GM12878 (cell line): ENCODE data around the gene IBTK. TPM values are rescaled to one million over a fixed set of nuclear protein-coding genes. Genes with fewer than 3 reads are reported as not detected.
"Not testable (repeated sequence)": the region's sequence is repeated elsewhere in the genome, so short reads cannot be mapped to it uniquely, and the experiment has no call there.

Experiments
- ATAC-seq: fragments of 200-7000 bp; cut with Tn5 transposase; 3 replicates; pipeline ENCODE4 v1.9.1; 2020; ENCODE audit warnings: mild to moderate bottlenecking, moderate library complexity
- BruUV-seq: library from RNA; stranded (reverse); fragments of 400-500 nt; replicated peaks from 2 replicates; lab custom pipeline; 2021; lab: Mats Ljungman, UMichigan
- CTCF ChIA-PET: fragments of 300-600 bp; sonication (Branson Sonifier 250); formaldehyde crosslinking; extraction: SDS; loops from one replicate; lab custom pipeline; 2021; ENCODE audit warnings: inconsistent platforms; lab: Yijun Ruan, JAX
- POLR2A ChIA-PET: fragments of 350-600 bp; formaldehyde crosslinking; extraction: SDS; loops from one replicate; lab custom pipeline; 2021; ENCODE audit warnings: inconsistent platforms; lab: Charles Lee
- RAD21 ChIA-PET: fragments of 300-600 bp; sonication (Branson Sonifier 250); formaldehyde crosslinking; loops from one replicate; lab custom pipeline; 2023; ENCODE audit warnings: antibody characterized with exemption; ENCODE audit not compliant: unreplicated experiment; lab: Charles Lee
- SMC1A ChIA-PET: fragments of 300-600 bp; sonication (Branson Sonifier 250); formaldehyde crosslinking; loops from one replicate; lab custom pipeline; 2023; ENCODE audit not compliant: unreplicated experiment, uncharacterized antibody; lab: Charles Lee
- DNase-seq: peaks from one replicate; pipeline ENCODE4 v3.0.0-alpha.2; 2011; ENCODE audit warnings: low read depth, low spot score
- FAIRE-seq: peaks from 3 replicates; lab custom pipeline; 2011; peaks lifted over from hg19 to GRCh38; lab: Jason Lieb, UNC
- H2AFZ ChIP-seq: 2 replicates; pipeline ENCODE4 v1.6.0; 2011; ENCODE audit warnings: low read depth, low read length, control low read depth; ENCODE audit not compliant: control insufficient read depth
- H3K27ac ChIP-seq: 2 replicates; pipeline ENCODE4 v1.5.1; 2011; ENCODE audit warnings: control low read depth; ENCODE audit not compliant: control insufficient read depth, insufficient read depth
- H3K27me3 ChIP-seq, 2 experiments: replicated peaks in 1 of 2; 2 replicates each; pipeline versions ENCODE4 v1.6.0 to v1.6.1; 2011; ENCODE audit warnings: low read length in 1 of 2; ENCODE audit not compliant: control insufficient read depth in 2 of 2, insufficient read depth in 2 of 2
- H3K36me3 ChIP-seq, 2 experiments: 2 replicates each; pipeline ENCODE4 v1.5.1; 2011; ENCODE audit warnings: low read length in 1 of 2; ENCODE audit not compliant: control insufficient read depth in 2 of 2, insufficient read depth in 2 of 2
- H3K4me1 ChIP-seq: 2 replicates; pipeline ENCODE4 v1.6.1; 2011; ENCODE audit warnings: mild to moderate bottlenecking, low read length, moderate library complexity, mixed read lengths; ENCODE audit not compliant: control insufficient read depth, insufficient read depth
- H3K4me2 ChIP-seq: 2 replicates; pipeline ENCODE4 v1.6.0; 2011; ENCODE audit warnings: control low read depth; ENCODE audit not compliant: control insufficient read depth, insufficient read depth
- H3K4me3 ChIP-seq: fragments of 200-600 bp; sonication (generic); 2 replicates; pipeline ENCODE4 v1.5.1; 2016
- H3K79me2 ChIP-seq: 2 replicates; pipeline ENCODE4 v1.6.0; 2011; ENCODE audit warnings: low read length; ENCODE audit not compliant: control insufficient read depth, insufficient read depth
- H3K9ac ChIP-seq: 2 replicates; pipeline ENCODE4 v1.8.0; 2011; ENCODE audit warnings: low read length, control low read depth, mixed read lengths; ENCODE audit not compliant: control insufficient read depth, insufficient read depth
- H3K9me3 ChIP-seq: replicated peaks from 3 replicates; pipeline ENCODE4 v1.5.1; 2011; ENCODE audit warnings: mild to moderate bottlenecking, low read length; ENCODE audit not compliant: control insufficient read depth, insufficient read depth
- H4K20me1 ChIP-seq: 2 replicates; pipeline ENCODE4 v1.6.0; 2011; ENCODE audit not compliant: control insufficient read depth, insufficient read depth
- CBX5 ChIP-seq: sonication (generic); IDR thresholded peaks from 2 replicates; pipeline ENCODE4 v1.6.1; 2016; ENCODE audit warnings: low read depth, moderate library complexity, mild to moderate bottlenecking, inconsistent platforms
- E2F8 ChIP-seq: fragments of 450-650 bp; IDR thresholded peaks from 2 replicates; pipeline ENCODE4 v1.6.1; 2018; ENCODE audit warnings: mild to moderate bottlenecking, low read depth, moderate library complexity; ENCODE audit not compliant: partially characterized antibody
- ELK1 ChIP-seq: IDR thresholded peaks from 2 replicates; pipeline ENCODE4 v1.6.1; 2012; ENCODE audit warnings: low read depth, low read length, improper control_type of control experiment
- NR2C1 ChIP-seq: fragments of 450-650 bp; IDR thresholded peaks from 2 replicates; pipeline ENCODE4 v1.6.1; 2017; ENCODE audit warnings: antibody characterized with exemption, mild to moderate bottlenecking, moderate library complexity
- POLR2AphosphoS5 ChIP-seq: IDR thresholded peaks from 2 replicates; pipeline ENCODE4 v1.6.1; 2011; ENCODE audit warnings: mild to moderate bottlenecking, low read length, inconsistent platforms
- RB1 ChIP-seq: fragments of 450-650 bp; formaldehyde crosslinking; IDR thresholded peaks from 2 replicates; pipeline ENCODE4 v1.6.1; 2017; ENCODE audit warnings: mild to moderate bottlenecking, borderline replicate concordance
- ZZZ3 ChIP-seq: IDR thresholded peaks from 2 replicates; pipeline ENCODE4 v1.6.1; 2011; ENCODE audit warnings: low read depth; ENCODE audit not compliant: control insufficient read depth, insufficient read length
- WGBS: methylation state at CpG from one replicate; pipeline ENCODE4 v1.1.6; 2016; ENCODE audit warnings: low lambda C conversion rate; ENCODE audit not compliant: insufficient replicate concordance, insufficient coverage; ENCODE audit errors: missing lambda C conversion rate; 5-methylcytosine and 5-hydroxymethylcytosine counted together
- in situ Hi-C: fragments of 300-500 bp; cut with MboI; formaldehyde crosslinking; loops from 9 replicates; pipeline ENCODE4 v1.14.3; 2018; ENCODE audit warnings: mixed read lengths
- intact Hi-C: fragments of 100-400 bp; cut with micrococcal nuclease; formaldehyde crosslinking; loops from one replicate; pipeline ENCODE4 v1.14.2; 2022; ENCODE audit not compliant: unreplicated experiment
- polyA plus RNA-seq, 11 experiments: library from polyadenylated mRNA; depleted of rRNA in 4 of 11; unstranded in 6 of 11; stranded (reverse) in 5 of 11; fragments of >200 nt; fragmentation: Nextera tagmentation in 4 of 11; fragmentation: Illumina TruSeq in 1 of 11; extraction: Ambion mirVana in 4 of 11; extraction: Trizol in 1 of 11; gene quantifications; 1 replicate in 1 of 11; 2 replicates in 10 of 11; pipeline versions ENCODE4 v1.2.1 to v1.2.3, GENCODE V29; 2011 to 2016; ENCODE audit warnings: inconsistent platforms in 2 of 11, missing spikeins in 2 of 11, low read depth in 1 of 11
- total RNA-seq, 4 experiments: library from RNA; depleted of rRNA in 3 of 4; stranded (reverse); fragments of >200 nt in 3 of 4; fragmentation: Illumina TruSeq in 1 of 4; extraction: Trizol in 1 of 4; gene quantifications; 2 replicates each; pipeline versions ENCODE4 v1.2.1 to v1.2.3, GENCODE V29; 2013 to 2021

Gene IBTK
- total and polyA plus RNA-seq, 10 of the 15 experiments (the other 5 are each of a cell fraction or from before 2014, with no cell fraction given): 12.0 to 32.1 (median 20.9) TPM

- TSS peak; percentile 33 for BruUV-seq
- Histone ChIP-seq H3K9ac (no peak overlapping the region), H2AFZ (no peak overlapping the region), H3K4me3 (no peak overlapping the region), H3K27ac (no peak overlapping the region), H3K27me3 (no peaks in the 10 kb centered on the region), H3K9me3 (no peaks in the 10 kb centered on the region), H3K79me2 (no peaks in the 10 kb centered on the region), H3K4me2 (no peak overlapping the region), H3K36me3 (peaks cover 0 to 23% of the 10 kb centered on the region in 2 experiments; a peak in 2 of 4 replicates), H3K4me1 (no peaks in the 10 kb centered on the region), H4K20me1 (no peaks in the 10 kb centered on the region)
- 99% methylated on average over 4 of the region's 4 CpGs for WGBS
- CTCF ChIA-PET: interaction anchor here (1.1 kb wide), 2 partner anchors 8 to 10 kb away, joined by 3 read pairs; no protein-coding TSS in a partner anchor
- RAD21 ChIA-PET: interaction anchor here (0.7 kb wide), 1 partner anchor 177 kb away, joined by 3 read pairs; no protein-coding TSS in a partner anchor
- ATAC-seq: no peak
- DNase-seq: no peak
- SMC1A ChIA-PET: interaction anchor here (0.8 to 1.2 kb wide), 2 partner anchors 13 to 21 kb away, joined by 3 read pairs; no protein-coding TSS in a partner anchor
- in situ Hi-C loops (no loop called here), intact Hi-C loops (no loop called here)
- POLR2A ChIA-PET: interaction anchor here (0.6 kb wide), 1 partner anchor 395 kb away, joined by 5 read pairs; no protein-coding TSS in a partner anchor
- no peak for FAIRE-seq
- TF ChIP-seq ZZZ3: no peak
- TF ChIP-seq RB1: no peak
- no peak for TF ChIP-seq POLR2AphosphoS5
- TF ChIP-seq NR2C1: no peak
- no peak for TF ChIP-seq E2F8
- TF ChIP-seq CBX5: no peak
- no peak for TF ChIP-seq ELK1
Measured at GRCh38 chr6:82197784-82198183, 49.8 kb downstream of the IBTK start.

GRCh38 chr6:82197245-82197644 is 50.3 kb downstream of the IBTK start:
- ATAC-seq, FAIRE-seq, H3K4me1 ChIP-seq, H3K9me3 ChIP-seq, H3K4me2 ChIP-seq, in situ Hi-C loops, H2AFZ ChIP-seq, H3K4me3 ChIP-seq, H3K27me3 ChIP-seq, H3K27ac ChIP-seq, H3K79me2 ChIP-seq, DNase-seq, BruUV-seq, H3K9ac ChIP-seq, H4K20me1 ChIP-seq, intact Hi-C loops: not testable (repeated sequence)
- POLR2A ChIA-PET: interaction anchor here (0.6 to 0.7 kb wide), 2 partner anchors 29 to 396 kb away, joined by 4 to 5 read pairs; no protein-coding TSS in a partner anchor
- SMC1A ChIA-PET: interaction anchor here (0.6 to 1.4 kb wide), 5 partner anchors 14 to 1335 kb away, joined by 3 to 5 read pairs (median 3); no protein-coding TSS in a partner anchor
- H3K36me3 ChIP-seq: peaks cover 0 to 23% of the 10 kb centered on the region in 2 experiments; a peak in 2 of 4 replicates
- RAD21 ChIA-PET: interaction anchor here (0.6 to 0.7 kb wide), 2 partner anchors 26 to 176 kb away, joined by 3 read pairs; no protein-coding TSS in a partner anchor
- WGBS: 96% methylated on average over 5 of the region's 5 CpGs
- CTCF ChIA-PET: interaction anchor here (0.7 to 1.1 kb wide), 3 partner anchors 8 to 52 kb away, joined by 3 read pairs; no protein-coding TSS in a partner anchor
